Muscle layer of colon (tissue), 2 donors: ENCODE measurements around the gene CDC42SE2.
"Not testable (repeated sequence)": the region's sequence is repeated elsewhere in the genome, so short reads cannot be mapped to it uniquely, and the experiment has no call there.

Source experiments
- H3K27ac ChIP-seq: one replicate; pipeline ENCODE4 v1.7.0; 2013; ENCODE audit warnings: low read depth, mild to moderate bottlenecking, low read length, moderate library complexity
- H3K27me3 ChIP-seq, 2 donors: one replicate each; pipeline ENCODE4 v1.7.0; 2013; ENCODE audit warnings: low read length in 2 of 2, mild to moderate bottlenecking in 2 of 2; ENCODE audit not compliant: insufficient read depth in 2 of 2, control insufficient read depth in 1 of 2
- H3K36me3 ChIP-seq: one replicate; pipeline ENCODE4 v1.7.0; 2013; ENCODE audit warnings: mild to moderate bottlenecking, low read length; ENCODE audit not compliant: insufficient read depth
- H3K4me1 ChIP-seq: one replicate; pipeline ENCODE4 v1.7.0; 2013; ENCODE audit warnings: mild to moderate bottlenecking, low read length; ENCODE audit not compliant: insufficient read depth
- H3K4me3 ChIP-seq, 2 donors: one replicate each; pipeline ENCODE4 v1.7.0; 2013; ENCODE audit warnings: low read length in 2 of 2, low read depth in 1 of 2, mild to moderate bottlenecking in 1 of 2, moderate library complexity in 1 of 2
- H3K9ac ChIP-seq: one replicate; pipeline ENCODE4 v1.7.0; 2013; ENCODE audit warnings: low read length
- H3K9me3 ChIP-seq: one replicate; pipeline ENCODE4 v1.7.0; 2013; ENCODE audit warnings: mild to moderate bottlenecking, low read length
- donor health status: abdominal sarcoma.
- donor health status: Adenocarcinoma of cecum.

Gene CDC42SE2

DNA sequence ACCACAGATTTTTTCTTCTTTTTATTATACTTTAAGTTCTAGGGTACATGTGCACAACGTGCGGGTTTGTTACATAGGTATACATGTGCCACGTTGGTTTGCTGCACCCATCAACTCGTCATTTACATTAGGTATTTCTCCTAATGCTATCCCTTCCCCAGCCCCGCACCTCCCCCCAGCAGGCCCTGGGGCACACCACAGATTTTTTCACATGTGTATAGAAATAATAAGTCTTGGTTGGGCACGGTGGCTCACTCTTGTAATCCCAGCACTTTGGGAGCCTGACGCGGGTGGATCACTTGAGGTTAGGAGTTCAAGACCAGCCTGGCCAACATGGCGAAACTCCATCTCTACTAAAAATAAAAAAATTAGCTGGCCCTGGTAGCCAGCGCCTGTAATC is 9.8 kb upstream of the CDC42SE2 start:
- H3K9me3 ChIP-seq, H3K9ac ChIP-seq, H3K27ac ChIP-seq, H3K36me3 ChIP-seq, H3K4me3 ChIP-seq, H3K4me1 ChIP-seq, H3K27me3 ChIP-seq: not testable (repeated sequence)

DNA sequence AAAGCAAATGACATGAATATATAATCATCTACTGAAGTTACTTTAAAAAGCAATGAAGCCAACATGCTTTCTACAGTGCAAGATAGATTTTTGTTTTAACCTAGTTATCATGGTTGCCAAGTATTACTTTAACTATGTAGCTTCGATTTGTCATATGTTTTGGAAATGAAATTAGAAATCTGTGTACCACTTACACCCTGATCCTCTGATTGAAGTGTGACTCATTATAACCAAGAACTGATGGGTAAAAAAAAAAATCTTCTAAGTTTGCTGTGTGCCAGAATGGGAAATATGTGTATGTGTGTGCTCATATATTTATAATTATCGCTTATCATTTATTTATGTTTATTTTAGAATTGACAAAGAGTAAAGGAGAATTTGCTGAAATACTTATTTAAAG is 9.1 kb upstream of the CDC42SE2 start:
- Histone ChIP-seq H3K9me3 (no peaks in the 10 kb centered on the region), H3K4me3 (no peak overlapping the region), H3K36me3 (no peaks in the 10 kb centered on the region), H3K9ac (no peak overlapping the region), H3K27ac (no peak overlapping the region), H3K4me1 (no peaks in the 10 kb centered on the region), H3K27me3 (no peaks in the 10 kb centered on the region)

DNA sequence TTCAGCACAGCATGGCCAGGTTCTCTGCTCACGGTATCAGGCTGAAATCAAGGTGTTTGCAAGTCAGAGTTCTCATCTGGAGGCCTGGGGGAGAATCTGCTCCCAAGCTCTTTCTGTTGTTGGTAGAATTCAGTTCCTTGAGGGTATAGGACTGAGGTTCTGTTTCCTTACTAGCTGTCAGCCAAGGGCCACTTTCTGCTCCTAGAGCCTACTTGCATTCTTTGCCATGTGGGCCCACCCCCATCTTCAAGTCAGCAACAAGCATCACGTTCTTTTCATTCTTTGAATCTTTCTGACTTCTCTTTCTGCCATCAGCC is 7.4 kb upstream of the CDC42SE2 start:
- Histone ChIP-seq H3K9ac (no peak overlapping the region), H3K9me3 (no peaks in the 10 kb centered on the region), H3K36me3 (no peaks in the 10 kb centered on the region), H3K27me3 (no peaks in the 10 kb centered on the region), H3K4me1 (no peaks in the 10 kb centered on the region), H3K27ac (no peak overlapping the region), H3K4me3 (no peak overlapping the region)

DNA sequence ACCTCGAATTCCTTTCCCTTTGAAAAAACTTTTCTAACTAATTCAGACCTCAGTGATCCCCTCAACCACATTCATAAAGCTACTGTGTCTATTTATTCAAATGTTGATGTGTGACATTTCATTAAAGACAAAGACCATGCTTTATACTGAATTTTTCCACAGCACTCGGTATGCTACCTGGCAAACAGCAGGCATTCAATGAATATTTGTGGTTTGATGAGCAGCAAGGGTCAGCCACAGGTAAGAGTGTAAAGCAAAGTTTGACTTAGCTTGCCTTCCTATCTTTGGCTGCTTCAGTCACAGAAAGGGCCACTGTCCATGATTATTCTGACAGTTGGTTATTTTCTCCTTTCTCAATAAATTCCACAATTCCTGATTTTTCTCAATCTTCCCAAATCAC is 5.1 kb upstream of the CDC42SE2 start:
- no peak overlapping the region for H3K4me3 ChIP-seq
- H3K27me3 ChIP-seq, result no peaks in the 10 kb centered on the region
- no peak overlapping the region for H3K9ac ChIP-seq
- no peaks in the 10 kb centered on the region for H3K9me3 ChIP-seq
- H3K4me1 ChIP-seq, result peaks cover 5% of the 10 kb centered on the region
- H3K27ac ChIP-seq, result no peak overlapping the region
- H3K36me3 ChIP-seq, result no peaks in the 10 kb centered on the region

DNA sequence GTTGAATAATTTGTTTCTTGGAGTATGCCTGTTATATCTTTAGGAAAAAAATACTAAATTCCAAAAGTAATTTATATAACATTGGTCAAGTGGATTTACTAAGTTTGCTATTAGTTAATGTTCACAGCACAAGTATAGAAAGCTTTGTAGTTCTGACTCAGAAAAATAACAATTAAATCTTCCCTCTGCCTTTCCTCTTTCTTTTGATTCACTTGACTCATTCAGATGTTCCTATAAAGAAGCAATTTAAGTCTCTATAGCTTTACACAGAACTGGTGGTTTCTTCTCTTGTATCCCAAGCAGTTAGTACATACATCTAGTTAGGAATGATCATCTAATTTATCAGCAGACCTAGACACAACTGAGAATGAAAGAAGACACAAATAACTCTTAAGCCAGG is 4.5 kb upstream of the CDC42SE2 start:
- Histone ChIP-seq H3K27me3 (no peaks in the 10 kb centered on the region), H3K27ac (no peak overlapping the region), H3K36me3 (no peaks in the 10 kb centered on the region), H3K9me3 (no peaks in the 10 kb centered on the region), H3K4me1 (peaks cover 5% of the 10 kb centered on the region), H3K4me3 (no peak overlapping the region), H3K9ac (no peak overlapping the region)

DNA sequence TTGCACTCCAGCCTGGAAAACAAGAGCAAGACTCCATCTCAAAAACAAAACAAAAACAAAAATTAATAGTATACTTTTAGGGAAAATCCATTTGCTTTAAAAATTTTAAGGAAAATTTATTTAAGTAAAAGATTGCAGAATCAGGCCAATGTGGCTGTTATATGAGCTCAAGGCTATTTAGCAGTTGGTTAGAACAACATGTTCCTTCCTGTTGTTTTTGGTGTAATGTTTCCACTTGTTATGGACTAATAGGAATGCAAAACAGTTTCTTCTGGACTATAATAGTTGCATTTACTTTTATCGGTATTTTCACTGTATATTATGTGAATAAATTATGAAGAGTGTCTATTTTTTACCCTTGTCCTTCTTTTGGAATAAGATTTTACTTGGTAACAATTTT is 3.0 kb upstream of the CDC42SE2 start:
- H3K9ac ChIP-seq, result no peak overlapping the region
- no peak overlapping the region for H3K27ac ChIP-seq
- H3K27me3 ChIP-seq, result no peaks in the 10 kb centered on the region
- peaks cover 13% of the 10 kb centered on the region for H3K4me1 ChIP-seq
- no peak overlapping the region for H3K4me3 ChIP-seq
- H3K36me3 ChIP-seq, result no peaks in the 10 kb centered on the region
- H3K9me3 ChIP-seq, result no peaks in the 10 kb centered on the region

DNA sequence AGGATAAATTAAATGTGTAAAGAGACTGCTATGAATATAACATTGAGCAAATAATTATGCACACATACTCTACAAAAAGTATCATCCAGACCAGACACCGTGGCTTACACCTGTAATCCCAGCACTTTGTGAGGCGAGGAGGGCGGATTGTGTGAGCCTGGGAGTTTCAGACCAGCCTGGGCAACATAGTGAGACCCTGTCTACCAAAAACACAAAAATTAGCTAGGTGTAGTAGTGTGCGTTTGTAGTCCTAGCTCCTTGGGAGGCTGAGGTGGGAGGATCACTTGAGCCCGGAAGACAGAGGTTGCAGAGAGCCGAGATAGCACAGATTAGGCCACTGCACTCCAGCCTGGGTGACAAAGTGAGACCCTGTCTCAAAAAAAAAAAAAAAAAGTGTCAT is 2.4 kb upstream of the CDC42SE2 start:
- no peaks in the 10 kb centered on the region for H3K27me3 ChIP-seq
- H3K9me3 ChIP-seq, result no peaks in the 10 kb centered on the region
- no peak overlapping the region for H3K4me3 ChIP-seq
- H3K27ac ChIP-seq, result no peak overlapping the region
- no peaks in the 10 kb centered on the region for H3K36me3 ChIP-seq
- no peak overlapping the region for H3K9ac ChIP-seq
- peaks cover 14% of the 10 kb centered on the region for H3K4me1 ChIP-seq

DNA sequence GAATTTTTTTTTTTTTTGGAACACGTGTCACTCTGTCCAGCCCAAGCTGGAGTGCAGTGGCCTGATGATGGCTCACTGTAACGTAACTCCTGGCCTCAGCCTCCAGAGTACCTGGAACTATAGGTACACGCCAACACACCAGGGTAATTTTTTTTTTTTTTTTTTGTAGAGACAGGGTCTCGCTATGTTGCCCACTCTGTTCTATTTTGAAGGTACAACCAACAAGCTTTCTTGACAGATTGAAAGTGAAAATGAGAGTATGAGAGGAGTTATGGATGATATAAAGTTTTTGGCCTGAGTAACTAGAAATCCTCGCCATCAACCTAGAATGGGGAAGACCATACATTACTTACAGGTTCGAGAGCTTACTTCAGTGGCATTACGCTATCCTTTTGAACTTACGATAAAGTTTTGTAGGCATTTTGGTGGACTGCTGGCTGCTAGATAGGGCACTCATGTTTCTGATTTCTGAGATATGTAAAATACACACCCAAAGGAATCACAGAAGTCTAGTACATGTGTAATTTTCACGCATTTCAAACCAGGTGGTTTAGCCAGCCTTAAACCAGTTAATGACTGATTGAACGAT is 806 bp upstream of the CDC42SE2 start:
- Histone ChIP-seq H3K27me3 (no peaks in the 10 kb centered on the region), H3K36me3 (no peaks in the 10 kb centered on the region), H3K4me1 (peaks cover 14% of the 10 kb centered on the region), H3K4me3 (peak overlapping the region; percentile 52 to 62), H3K9me3 (no peaks in the 10 kb centered on the region), H3K27ac (peak overlapping the region; percentile 45), H3K9ac (peak overlapping the region; percentile 53)

DNA sequence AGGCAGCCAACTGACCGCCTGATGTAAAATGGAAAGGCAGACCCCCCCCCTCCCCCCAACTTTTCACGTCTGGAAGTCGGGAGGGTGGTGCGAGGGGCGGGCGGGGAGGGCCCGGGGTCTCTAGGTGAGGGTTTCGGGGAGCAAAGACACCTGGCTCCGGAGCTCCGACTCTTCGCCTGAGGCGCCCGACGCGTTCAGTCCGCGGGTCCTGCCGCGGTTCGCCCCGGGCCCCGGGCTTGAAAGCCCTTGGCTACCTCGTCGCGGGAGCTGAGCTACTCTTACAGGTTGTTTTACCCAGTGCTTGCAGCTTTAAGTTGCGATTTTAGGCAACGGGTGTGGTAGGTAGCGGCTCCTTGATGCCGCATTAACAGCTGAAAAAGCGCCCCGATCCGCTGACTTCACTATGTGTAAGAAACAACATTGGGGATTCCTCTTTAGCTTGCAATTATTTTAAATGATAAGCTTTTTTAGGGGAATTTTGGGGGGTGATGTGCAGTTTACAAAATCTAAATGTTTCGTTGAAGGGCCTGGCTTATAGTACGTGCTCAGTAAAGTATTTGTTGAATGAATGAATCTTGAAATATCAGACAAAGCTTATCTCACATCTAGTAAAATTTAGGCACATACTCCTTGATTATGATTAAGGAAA is 722 bp downstream of the CDC42SE2 start:
- H3K4me3 ChIP-seq, result peak overlapping the region; percentile 91 to 94
- H3K9ac ChIP-seq, result peak overlapping the region; percentile 36

DNA sequence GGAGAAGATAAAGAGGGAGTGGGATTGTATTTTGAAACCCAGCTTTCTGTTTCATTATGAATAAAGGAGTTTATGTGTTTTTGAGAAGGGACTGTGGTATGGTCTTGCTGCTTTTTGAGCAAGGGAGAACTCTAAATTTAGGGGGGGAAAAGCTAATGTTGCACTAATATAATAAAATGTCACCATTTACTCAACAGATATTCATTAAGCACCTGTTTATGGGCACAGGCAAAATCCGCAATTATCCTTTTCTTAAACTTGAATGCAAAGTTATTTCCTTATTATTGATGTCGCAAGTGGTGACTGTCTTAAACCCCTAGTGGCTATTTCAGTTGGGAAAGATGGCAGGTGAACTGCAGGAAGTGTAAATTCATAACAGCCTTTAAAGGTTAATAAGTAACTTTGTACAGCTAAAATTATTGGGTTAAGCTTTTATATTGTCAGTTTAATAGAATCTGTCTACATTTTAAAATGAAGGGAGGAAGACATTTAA is 1.5 kb downstream of the CDC42SE2 start:
- peak overlapping the region; percentile 36 for H3K9ac ChIP-seq
- no peaks in the 10 kb centered on the region for H3K36me3 ChIP-seq
- no peak overlapping the region for H3K27ac ChIP-seq
- H3K4me1 ChIP-seq, result peaks cover 14% of the 10 kb centered on the region
- H3K9me3 ChIP-seq, result no peaks in the 10 kb centered on the region
- H3K27me3 ChIP-seq, result no peaks in the 10 kb centered on the region
- H3K4me3 ChIP-seq, result no peak overlapping the region

More for the DNA sequence above, 722 bp downstream of the CDC42SE2 start:
- no peaks in the 10 kb centered on the region for H3K36me3 ChIP-seq
- H3K9me3 ChIP-seq, result no peaks in the 10 kb centered on the region
- peak overlapping the region; percentile 63 for H3K27ac ChIP-seq
- H3K27me3 ChIP-seq, result no peaks in the 10 kb centered on the region
- H3K4me1 ChIP-seq, result peaks cover 14% of the 10 kb centered on the region

DNA sequence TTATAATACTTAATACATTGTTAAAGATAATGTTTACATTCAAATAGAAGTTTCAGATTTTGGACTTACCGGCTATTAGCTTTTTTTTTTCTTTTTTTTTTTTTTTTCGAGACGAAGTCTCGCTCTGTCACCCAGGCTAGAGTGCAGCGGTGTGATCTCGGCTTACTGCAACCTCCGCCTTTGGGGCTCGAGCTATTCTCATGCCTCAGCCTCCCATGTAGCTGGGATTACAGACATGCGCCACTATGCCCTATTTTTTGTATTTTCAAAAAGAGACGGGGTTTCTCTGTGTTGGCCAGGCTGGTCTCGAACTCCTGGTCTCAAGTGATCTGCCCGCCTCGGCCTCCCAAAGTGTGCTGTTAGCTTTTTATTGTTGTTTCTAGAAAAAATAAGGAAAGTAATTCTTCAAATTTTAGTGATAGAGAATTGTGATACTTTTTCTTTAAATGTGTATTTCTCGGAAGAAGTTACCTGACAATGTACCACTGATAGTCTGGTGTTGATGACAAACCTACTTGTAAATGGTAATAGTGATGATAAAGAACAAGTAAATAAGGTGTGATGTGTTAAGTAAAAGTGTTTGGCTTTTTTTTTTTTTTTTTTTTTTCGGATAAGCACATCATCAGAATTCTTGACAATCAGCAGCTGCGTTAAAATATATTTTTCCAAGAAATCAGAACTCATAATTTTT is 2.7 kb downstream of the CDC42SE2 start:
- no peak overlapping the region for H3K9ac ChIP-seq
- no peaks in the 10 kb centered on the region for H3K27me3 ChIP-seq
- H3K36me3 ChIP-seq, result no peaks in the 10 kb centered on the region
- no peak overlapping the region for H3K4me3 ChIP-seq
- H3K4me1 ChIP-seq, result peaks cover 14% of the 10 kb centered on the region
- H3K9me3 ChIP-seq, result no peaks in the 10 kb centered on the region
- no peak overlapping the region for H3K27ac ChIP-seq
